GM19240 (cell line): ENCODE data around the gene CELF6.
A peak's percentile ranks its signal among the peaks of the same experiment; 100 is the strongest.
"Not testable (repeated sequence)": the region's sequence is repeated elsewhere in the genome, so short reads cannot be mapped to it uniquely, and the experiment has no call there.

Source experiments
- DNase-seq: peaks from one replicate; pipeline ENCODE4 v3.0.0; 2011; ENCODE audit warnings: low spot score; ENCODE audit not compliant: insufficient read length

CELF6 gene

GRCh38 chr15:72318408-72318942, 1.5 kb downstream of the CELF6 start:
- DNase-seq = no peak

GRCh38 chr15:72315706-72316370, 4.1 kb downstream of the CELF6 start:
- no peak for DNase-seq

GRCh38 chr15:72313881-72314280, 6.1 kb downstream of the CELF6 start:
- DNase-seq = no peak

GRCh38 chr15:72313448-72313840, 6.5 kb downstream of the CELF6 start:
- DNase-seq = no peak

- DNase-seq = peak; percentile 91
These were observed 7.1 kb downstream of the CELF6 start for GRCh38 chr15:72312605-72313447.

- no peak for DNase-seq
These were observed 12.9 kb downstream of the CELF6 start for GRCh38 chr15:72307026-72307425.

GRCh38 chr15:72306211-72306785, 13.7 kb downstream of the CELF6 start:
- DNase-seq = no peak

GRCh38 chr15:72304596-72304995, 15.4 kb downstream of the CELF6 start:
- DNase-seq = no peak

- no peak for DNase-seq
These were observed 17.0 kb downstream of the CELF6 start for GRCh38 chr15:72302955-72303354.

GRCh38 chr15:72289597-72290325, 30.2 kb downstream of the CELF6 start:
- no peak for DNase-seq

- no peak for DNase-seq
These were observed 31.0 kb downstream of the CELF6 start for GRCh38 chr15:72288796-72289596.

- DNase-seq = no peak
These were observed 33.9 kb downstream of the CELF6 start for GRCh38 chr15:72285927-72286516.

- no peak for DNase-seq
These were observed 34.6 kb downstream of the CELF6 start for GRCh38 chr15:72285402-72285801.

GRCh38 chr15:72284781-72285180, 35.2 kb downstream of the CELF6 start:
- DNase-seq = no peak

GRCh38 chr15:72281713-72282112, 38.2 kb downstream of the CELF6 start:
- no peak for DNase-seq

GRCh38 chr15:72280751-72281150, 39.2 kb downstream of the CELF6 start:
- DNase-seq = no peak

- DNase-seq = no peak
These were observed 41.2 kb downstream of the CELF6 start for GRCh38 chr15:72278737-72279136.

- DNase-seq = no peak
These were observed 43.6 kb downstream of the CELF6 start for GRCh38 chr15:72276326-72276700.

- not testable (repeated sequence) for DNase-seq
These were observed 44.2 kb downstream of the CELF6 start for GRCh38 chr15:72275635-72276325.

GRCh38 chr15:72272997-72273352, 47.0 kb downstream of the CELF6 start:
- DNase-seq = no peak
